ENCODE results near the gene BANF2. TPM values are rescaled to one million over a fixed set of nuclear protein-coding genes. Genes with fewer than 3 reads are reported as not detected.

Gene BANF2
- total RNA-seq, 1 experiment from 2014 or later: not detected

- Histone ChIP-seq H4K91ac (ENCODE audit: insufficient read length, low read depth, low read length) (no peak overlapping the region), H3K27ac (ENCODE audit: insufficient read length, low read depth, low read length) (no peak overlapping the region), H2BK12ac (ENCODE audit: insufficient read length, low read depth, low read length) (no peak overlapping the region), H3K79me1 (ENCODE audit: insufficient read depth, low read depth, low read length, poor library complexity, severe bottlenecking) (no peaks in the 10 kb centered on the region), H4K8ac (replicated peaks; ENCODE audit: insufficient read length, low read depth, low read length) (no peak overlapping the region), H2BK15ac (ENCODE audit: low read depth, low read length) (no peak overlapping the region), H2AFZ (ENCODE audit: low read length) (no peak overlapping the region), H2AK5ac (ENCODE audit: insufficient read length, low read length) (no peak overlapping the region), H2BK20ac (ENCODE audit: low read depth, low read length, poor library complexity, severe bottlenecking) (no peak overlapping the region), H3K18ac (ENCODE audit: insufficient read length, low read depth, low read length) (no peak overlapping the region), H2BK120ac (ENCODE audit: low read depth, low read length, poor library complexity, severe bottlenecking) (no peak overlapping the region), H3K4ac (ENCODE audit: low read depth, low read length) (no peak overlapping the region), H3K4me2 (ENCODE audit: insufficient read depth, insufficient read length, low read length) (no peak overlapping the region), H3K14ac (ENCODE audit: insufficient read depth, low read length) (no peak overlapping the region), H3K23me2 (ENCODE audit: insufficient read length, low read depth, low read length, poor library complexity, severe bottlenecking) (no peaks in the 10 kb centered on the region), H3K4me1 (ENCODE audit: insufficient read depth, low read length) (no peaks in the 10 kb centered on the region), H4K20me1 (ENCODE audit: control insufficient read depth, insufficient read depth, insufficient read length) (no peaks in the 10 kb centered on the region), H3K9ac (ENCODE audit: extremely low read depth, insufficient read length, low read length) (no peak overlapping the region), H3K23ac (ENCODE audit: insufficient read length, low read depth, low read length) (no peak overlapping the region), H2BK5ac (ENCODE audit: insufficient read length, low read length) (no peak overlapping the region), H3T11ph (ENCODE audit: low read length) (no peak overlapping the region), H4K5ac (ENCODE audit: insufficient read length, low read depth, low read length) (no peak overlapping the region), H3K27me3 (ENCODE audit: insufficient read depth, low read length) (no peaks in the 10 kb centered on the region), H3K56ac (ENCODE audit: insufficient read length, low read depth, low read length) (no peak overlapping the region), H3K79me2 (ENCODE audit: insufficient read depth, low read length) (no peaks in the 10 kb centered on the region), H3K9me3 (ENCODE audit: control insufficient read depth, low read depth, low read length) (no peaks in the 10 kb centered on the region)
- peaks cover 6% of the 10 kb centered on the region for H3K27me3 Mint-ChIP-seq (ENCODE audit: low read depth)
- WGBS (ENCODE audit: extremely low coverage, insufficient read length, low lambda C conversion rate): no CpG with 5 or more reads among the region's 5 CpGs
- DNase-seq: no peak
- peaks cover 15 to 25% of the 10 kb centered on the region in 2 experiments for H3K9me3 Mint-ChIP-seq
- H3K4me3 Mint-ChIP-seq: no peak overlapping the region
- H3K27ac Mint-ChIP-seq: no peak overlapping the region
- TF ChIP-seq CTCF (conservative IDR thresholded peaks at IDR 0.05): no peak
- H3K4me1 Mint-ChIP-seq: peaks cover 9 to 12% of the 10 kb centered on the region in 2 experiments
- peaks cover 7 to 23% (median 9%) of the 10 kb centered on the region in 3 experiments for H3K36me3 Mint-ChIP-seq (ENCODE audit: insufficient read depth in 1 of 3, low read depth in 3 of 3)
Observed at GRCh38 chr20:17775600-17775999, 75.8 kb downstream of the BANF2 start.
